Suppressor macrophage treated with lipopolysaccharide for 4 hours (primary cell): ENCODE results near the gene IRF2.

Source experiments
- DNase-seq: peaks from one replicate; pipeline ENCODE4 v3.0.0-alpha.2; 2020

The IRF2 gene

GRCh38 chr4:184473499-184474262 is 669 bp downstream of the IRF2 start:
- DNase-seq, result peak; percentile 75

DNA sequence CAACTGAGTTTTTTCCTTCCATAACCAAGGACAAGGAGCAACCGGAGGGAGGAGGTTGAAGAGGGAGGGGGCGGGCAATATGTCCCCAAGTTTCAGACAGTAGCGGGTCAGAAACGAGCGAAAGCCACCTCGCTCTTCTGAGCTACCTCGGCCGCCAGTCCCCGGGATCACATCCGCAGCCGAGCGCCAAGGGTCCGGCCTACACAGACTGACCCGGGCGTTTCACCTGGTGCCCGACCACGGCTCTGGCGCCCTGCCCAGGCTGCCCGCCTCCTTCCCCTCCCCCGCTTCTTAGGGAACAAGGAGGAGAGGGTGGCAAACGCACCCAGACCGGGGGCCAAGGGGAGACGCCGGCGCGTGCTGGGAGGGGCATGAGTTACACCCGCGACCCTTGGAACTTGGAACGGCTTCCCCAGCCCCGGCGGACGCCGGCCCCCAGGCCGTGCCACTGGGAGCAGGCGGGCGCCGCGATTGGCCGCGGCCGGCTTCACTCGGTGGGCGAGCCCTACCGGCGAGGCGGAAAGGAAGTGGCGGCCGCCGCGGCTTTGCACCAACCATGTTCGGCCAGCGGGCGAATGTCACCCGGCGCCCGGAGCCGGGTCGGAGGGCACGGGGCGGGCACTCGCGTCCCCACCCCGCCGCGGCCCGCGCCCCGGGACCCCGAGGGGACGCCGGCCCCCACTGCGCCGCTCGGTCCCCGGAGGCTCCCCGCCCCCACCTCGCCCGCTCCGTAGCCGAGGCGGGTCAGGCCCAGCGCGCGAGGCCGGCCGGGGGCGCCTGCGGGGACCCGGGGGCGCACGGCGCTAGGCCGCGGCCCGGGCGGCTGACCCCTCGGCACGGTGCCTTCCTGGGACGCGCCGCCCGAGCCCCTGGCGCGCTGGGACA is 1.5 kb downstream of the IRF2 start:
- DNase-seq, result peak; percentile 89

DNA sequence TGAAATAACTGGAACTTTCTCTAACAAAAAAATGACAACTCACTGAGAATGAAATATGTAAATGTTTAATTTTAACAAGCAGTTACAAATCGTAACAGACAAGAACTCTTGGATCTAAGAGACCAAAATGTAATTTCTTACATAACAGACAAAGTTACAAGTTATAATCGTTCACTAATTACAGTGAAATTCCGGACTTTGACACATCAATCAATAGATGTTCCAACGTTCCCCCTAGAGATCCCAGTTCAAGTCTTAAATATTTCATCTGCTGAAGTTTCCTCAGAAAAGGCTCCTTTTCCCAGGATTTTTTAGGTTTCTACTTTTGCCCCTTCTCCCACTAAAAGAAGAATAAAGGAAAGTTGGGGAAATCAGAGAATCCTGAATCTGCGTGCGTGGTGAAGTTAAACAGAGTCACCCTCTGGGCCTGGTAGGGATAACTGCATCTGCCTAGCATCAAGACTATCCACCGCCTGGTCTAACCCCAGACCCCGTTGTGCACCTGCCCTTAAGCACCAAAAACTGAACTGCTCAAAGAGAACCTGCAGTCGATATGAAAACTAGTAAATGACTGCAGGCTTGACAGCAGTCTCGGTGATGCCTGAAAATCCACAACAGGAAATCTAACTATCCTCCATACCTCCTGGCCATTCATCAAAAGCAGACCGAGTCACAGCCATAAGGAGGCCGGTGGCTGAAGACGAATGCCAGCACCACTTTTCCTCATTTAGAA is 2.3 kb downstream of the IRF2 start:
- peak; percentile 45 for DNase-seq

- DNase-seq, result no peak
These were observed 3.6 kb downstream of the IRF2 start for GRCh38 chr4:184470785-184471110.

GRCh38 chr4:184466634-184467033 is 7.7 kb downstream of the IRF2 start:
- no peak for DNase-seq

GRCh38 chr4:184464759-184465454 is 9.4 kb downstream of the IRF2 start:
- no peak for DNase-seq

- DNase-seq, result no peak
These were observed 10.5 kb downstream of the IRF2 start for GRCh38 chr4:184463856-184464255.

DNA sequence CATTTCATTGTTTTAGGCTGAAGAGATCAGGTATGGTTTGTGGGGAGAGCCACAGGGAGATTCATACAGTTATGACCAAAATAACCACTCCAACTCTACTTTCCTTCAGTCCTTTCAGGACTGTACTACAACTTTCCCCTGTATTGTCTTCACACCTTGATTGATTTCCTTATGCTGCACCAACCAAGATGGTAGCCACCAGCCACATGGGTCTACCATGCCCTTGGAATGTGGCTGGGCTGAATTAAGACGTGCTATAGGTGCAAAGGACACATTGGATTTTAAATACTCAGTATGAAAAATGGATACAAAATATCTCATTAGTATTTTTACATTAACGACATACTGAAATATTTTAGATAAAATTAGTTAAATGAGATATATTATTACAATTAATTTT is 11.2 kb downstream of the IRF2 start:
- DNase-seq, result no peak

- no peak for DNase-seq
These were observed 11.6 kb downstream of the IRF2 start for GRCh38 chr4:184462724-184463123.

- no peak for DNase-seq
These were observed 12.5 kb downstream of the IRF2 start for GRCh38 chr4:184461711-184462441.

GRCh38 chr4:184460499-184461285 is 13.7 kb downstream of the IRF2 start:
- no peak for DNase-seq

DNA sequence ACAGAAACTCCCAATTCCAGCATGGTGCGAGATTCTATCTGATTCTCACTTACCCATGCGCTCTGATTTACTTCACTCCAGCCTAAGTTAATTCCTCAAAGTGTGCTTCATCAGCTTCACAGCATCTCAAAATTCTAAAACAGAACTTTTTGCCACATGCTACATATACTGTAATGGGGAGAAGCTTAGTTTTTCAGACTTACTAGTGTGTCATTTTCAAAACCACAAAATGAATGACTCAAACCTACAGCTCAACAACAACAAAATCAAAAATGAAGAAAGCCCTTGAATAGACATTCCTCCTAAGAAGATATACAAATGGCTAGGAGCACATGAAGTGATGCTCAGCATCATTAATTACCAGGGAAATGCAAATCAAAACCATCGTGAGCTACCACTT is 14.9 kb downstream of the IRF2 start:
- DNase-seq, result peak; percentile 56

DNA sequence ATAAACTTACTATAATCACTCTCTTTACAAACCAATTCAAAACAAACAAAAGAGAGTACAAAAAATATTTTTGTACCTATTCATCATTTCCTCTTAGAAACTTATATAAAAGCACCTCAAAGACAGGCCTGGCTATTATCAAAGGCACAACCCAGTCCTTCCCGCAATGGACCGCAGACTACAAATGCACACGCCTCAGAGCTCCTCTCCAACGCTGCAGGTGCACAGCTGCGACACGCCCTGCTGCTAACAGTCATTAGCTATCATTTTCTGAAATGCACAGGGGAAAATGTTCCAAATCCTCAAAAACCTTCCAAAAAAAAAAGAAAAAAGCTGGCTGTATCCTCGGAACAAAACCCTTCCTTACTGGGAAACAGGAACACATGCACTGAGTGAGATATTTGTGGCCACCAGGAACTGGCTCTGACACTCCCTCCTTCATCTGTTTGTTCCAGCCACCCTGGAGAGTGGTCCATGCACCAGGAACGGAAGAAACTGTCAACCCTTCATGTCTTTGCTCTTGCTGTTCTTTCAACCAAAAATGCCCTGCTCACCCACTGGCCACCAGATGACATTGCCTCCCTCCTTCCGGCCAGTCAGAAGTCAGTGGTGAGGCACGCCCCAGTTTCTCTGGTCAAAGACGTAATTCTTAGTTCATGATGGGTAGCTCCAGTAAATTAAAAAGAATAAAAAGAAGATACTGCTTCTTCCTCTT is 16.7 kb downstream of the IRF2 start:
- DNase-seq, result no peak

GRCh38 chr4:184456337-184456736 is 18.0 kb downstream of the IRF2 start:
- no peak for DNase-seq

DNA sequence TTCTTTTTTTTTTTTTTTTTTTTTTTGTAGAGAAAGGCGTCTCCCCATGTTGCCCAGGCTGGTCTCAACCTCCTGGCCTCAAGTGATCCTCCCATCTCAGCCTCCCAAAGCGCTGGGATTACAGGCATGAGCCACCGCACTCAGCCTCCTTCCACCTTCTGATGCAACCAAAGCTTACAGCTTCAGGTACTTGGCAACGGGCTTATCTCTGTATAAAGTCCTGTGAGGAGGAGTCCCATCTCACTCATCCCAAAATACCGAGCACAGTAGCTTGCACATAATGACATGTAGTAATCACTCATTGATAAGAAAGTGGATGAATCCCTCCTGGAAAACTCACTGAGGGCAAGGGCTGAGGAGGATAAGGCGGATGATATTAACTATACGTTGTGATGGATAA is 19.1 kb downstream of the IRF2 start:
- no peak for DNase-seq

- peak; percentile 83 for DNase-seq
These were observed 20.8 kb downstream of the IRF2 start for GRCh38 chr4:184453365-184454160.

DNA sequence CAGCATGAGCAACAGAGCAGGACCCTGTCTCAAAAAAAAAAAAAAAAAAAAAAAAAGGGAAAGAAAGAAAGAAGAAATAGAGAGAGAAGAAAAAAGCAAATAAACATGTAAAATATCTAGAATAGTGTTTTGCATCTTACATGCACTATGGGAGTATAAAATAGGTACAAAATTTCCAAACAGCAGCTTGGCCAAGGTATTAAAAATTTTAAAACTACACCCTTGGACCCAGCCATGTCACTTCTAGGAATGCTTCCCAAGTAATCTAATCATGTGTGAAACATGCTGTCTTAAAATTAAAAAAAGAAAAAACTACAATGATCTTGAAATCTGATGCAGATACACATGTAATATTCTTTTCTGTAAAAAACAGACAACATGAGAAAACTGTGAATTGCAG is 21.6 kb downstream of the IRF2 start:
- no peak for DNase-seq

DNA sequence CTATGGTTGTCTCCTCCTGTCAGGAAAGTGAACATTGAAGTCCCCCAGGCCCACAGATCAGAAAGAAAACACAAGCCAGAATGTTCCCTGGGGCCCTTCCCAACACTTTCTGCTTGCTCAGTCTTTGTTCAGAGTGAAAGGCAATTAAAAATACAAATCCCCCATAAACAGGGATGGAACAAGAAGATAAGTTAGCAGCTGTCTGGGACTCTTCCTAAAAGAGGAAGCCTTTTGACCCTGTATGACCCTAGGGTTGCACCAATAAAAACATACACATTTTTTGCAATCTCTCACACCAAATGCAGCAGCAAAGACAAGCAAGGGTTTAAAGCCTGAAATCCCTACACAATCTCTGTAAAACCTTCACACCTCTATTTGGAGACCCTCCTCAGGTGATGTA is 22.6 kb downstream of the IRF2 start:
- DNase-seq, result peak; percentile 37

DNA sequence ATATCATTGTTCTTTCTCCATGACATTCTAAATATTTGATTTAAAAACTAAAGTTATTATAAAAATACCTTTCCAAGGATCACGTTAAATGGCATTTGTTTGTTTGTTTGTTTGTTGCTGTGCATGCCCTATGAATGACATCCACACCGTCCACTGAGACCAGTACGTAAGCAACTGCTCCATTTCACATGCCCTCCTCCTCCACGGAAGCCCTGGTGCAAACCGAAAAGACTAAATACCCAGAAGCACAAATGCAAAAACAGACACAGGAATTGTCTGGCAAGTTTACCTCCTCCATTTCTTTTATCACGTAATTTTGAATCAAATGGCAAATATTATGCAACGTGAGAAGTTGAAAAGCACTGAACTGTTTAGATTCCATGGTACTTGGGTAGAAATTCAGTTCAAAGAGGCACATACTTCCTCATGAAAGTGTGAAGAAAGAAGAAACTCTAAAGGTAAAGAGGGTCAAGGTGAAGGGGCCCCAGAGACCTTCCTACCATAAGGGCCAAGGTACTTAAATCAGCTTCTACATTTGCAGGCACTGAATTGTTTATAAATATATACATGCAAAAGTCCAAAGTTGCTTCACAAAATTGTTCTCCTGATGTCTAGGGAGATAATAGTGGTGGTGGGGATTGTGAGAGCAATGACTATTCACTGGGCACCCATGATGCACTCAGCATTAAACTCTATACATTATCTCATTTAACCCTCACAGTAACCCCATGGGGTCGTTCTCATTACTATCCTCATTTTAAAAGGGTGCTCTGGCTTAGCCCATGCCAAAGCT is 23.4 kb downstream of the IRF2 start:
- DNase-seq, result no peak
